Endothelial cell of umbilical vein (primary cell): Measurements from ENCODE around the gene SCD. TPM values are rescaled to one million over a fixed set of nuclear protein-coding genes. Genes with fewer than 3 reads are reported as not detected.

Experiments used
- BruUV-seq: library from RNA; stranded (reverse); fragments of 400-500 nt; replicated peaks from 2 replicates; lab custom pipeline; 2021; lab: Mats Ljungman, UMichigan
- CTCF ChIA-PET: fragments of 300-600, 350-600 bp; sonication (Branson Sonifier 250); formaldehyde crosslinking; loops from one replicate; lab custom pipeline; 2021; ENCODE audit warnings: antibody characterized with exemption, inconsistent platforms; lab: Charles Lee
- POLR2A ChIA-PET: fragments of 300-600, 350-600 bp; sonication (Branson Sonifier 250); formaldehyde crosslinking; loops from one replicate; lab custom pipeline; 2021; ENCODE audit warnings: antibody characterized with exemption, inconsistent platforms; lab: Charles Lee
- DNase-seq: peaks from one replicate; pipeline ENCODE4 v3.0.0-alpha.2; 2011; ENCODE audit warnings: low read depth, low spot score
- FAIRE-seq: peaks from 2 replicates; lab custom pipeline; 2011; peaks lifted over from hg19 to GRCh38; lab: Jason Lieb, UNC
- H2AFZ ChIP-seq: 2 replicates; pipeline ENCODE4 v1.6.0; 2012; ENCODE audit warnings: low read depth, low read length, control low read depth, inconsistent platforms
- H3K27ac ChIP-seq: 2 replicates; pipeline ENCODE4 v1.5.1; 2011; ENCODE audit warnings: low read depth, mild to moderate bottlenecking, control low read depth, low read length, moderate library complexity; ENCODE audit not compliant: insufficient read depth
- H3K27me3 ChIP-seq, 2 experiments: 2 replicates each; pipeline versions ENCODE4 v1.6.0 to v1.6.1; 2011; ENCODE audit warnings: low read length in 2 of 2, mixed read lengths in 1 of 2; ENCODE audit not compliant: control insufficient read depth in 2 of 2, insufficient read depth in 2 of 2
- H3K36me3 ChIP-seq, 2 experiments: 2 replicates in 1 of 2; 3 replicates in 1 of 2; pipeline ENCODE4 v1.5.1; 2011; ENCODE audit warnings: low read length in 2 of 2, mild to moderate bottlenecking in 1 of 2, moderate library complexity in 1 of 2; ENCODE audit not compliant: control insufficient read depth in 2 of 2, insufficient read depth in 2 of 2; ENCODE audit errors: extremely low read depth in 1 of 2
- H3K4me1 ChIP-seq: 3 replicates; pipeline ENCODE4 v1.5.1; 2011; ENCODE audit warnings: mild to moderate bottlenecking, low read length; ENCODE audit not compliant: control insufficient read depth, insufficient read depth; ENCODE audit errors: extremely low read depth
- H3K4me2 ChIP-seq: 2 replicates; pipeline ENCODE4 v1.6.1; 2011; ENCODE audit warnings: low read length, control low read depth, mixed read lengths; ENCODE audit not compliant: insufficient read depth
- H3K4me3 ChIP-seq, 3 experiments: fragments of 200-600 bp in 1 of 3; sonication (generic), shearing (Covaris generic) in 1 of 3; replicated peaks in 1 of 3; 2 replicates each; pipeline ENCODE4 v1.5.1; 2011 to 2016; ENCODE audit warnings: control low read depth in 3 of 3, low read length in 3 of 3, mild to moderate bottlenecking in 2 of 3, inconsistent platforms in 1 of 3, low read depth in 1 of 3, moderate library complexity in 1 of 3; ENCODE audit not compliant: insufficient read depth in 1 of 3
- H3K79me2 ChIP-seq: 2 replicates; pipeline ENCODE4 v1.6.0; 2012; ENCODE audit warnings: low read length, inconsistent platforms; ENCODE audit not compliant: control insufficient read depth, insufficient read depth
- H3K9ac ChIP-seq: replicated peaks from 2 replicates; pipeline ENCODE3; 2011; ENCODE audit warnings: low read length, control low read depth; ENCODE audit not compliant: insufficient read depth; ENCODE audit errors: extremely low read depth
- H3K9me1 ChIP-seq: replicated peaks from 3 replicates; pipeline ENCODE4 v1.6.0; 2011; ENCODE audit warnings: mild to moderate bottlenecking, low read length; ENCODE audit not compliant: control insufficient read depth, insufficient read depth; ENCODE audit errors: extremely low read depth
- H3K9me3 ChIP-seq: replicated peaks from 2 replicates; pipeline ENCODE4 v1.5.1; 2012; ENCODE audit warnings: low read length, inconsistent platforms; ENCODE audit not compliant: control insufficient read depth, insufficient read depth
- H4K20me1 ChIP-seq: replicated peaks from 2 replicates; pipeline ENCODE3; 2011; ENCODE audit warnings: mild to moderate bottlenecking, low read length; ENCODE audit not compliant: control insufficient read depth, insufficient read depth; ENCODE audit errors: extremely low read depth
- CTCF ChIP-seq, 2 donors: IDR thresholded peaks; 1 replicate in 1 of 2; 2 replicates in 1 of 2; pipeline ENCODE4 v1.5.1; 2011; ENCODE audit warnings: low read length in 2 of 2, mild to moderate bottlenecking in 2 of 2, moderate library complexity in 2 of 2, control low read depth in 1 of 2, inconsistent platforms in 1 of 2, low read depth in 1 of 2; ENCODE audit not compliant: insufficient read depth in 1 of 2; ENCODE audit errors: extremely low read depth in 1 of 2
- EZH2 ChIP-seq: IDR thresholded peaks from 2 replicates; pipeline ENCODE4 v1.6.1; 2012; ENCODE audit warnings: borderline replicate concordance, low read depth, mild to moderate bottlenecking, moderate library complexity, low read length, inconsistent platforms; ENCODE audit not compliant: severe bottlenecking
- GATA2 ChIP-seq: IDR thresholded peaks from 2 replicates; pipeline ENCODE4 v1.7.0; 2011; ENCODE audit warnings: low read depth, mild to moderate bottlenecking, moderate library complexity, mixed read lengths, low read length; ENCODE audit not compliant: insufficient read length, insufficient read depth
- JUN ChIP-seq: IDR thresholded peaks from 2 replicates; pipeline ENCODE4 v1.6.1; 2011; ENCODE audit warnings: borderline replicate concordance, low read depth; ENCODE audit not compliant: insufficient read length, insufficient read depth
- MAX ChIP-seq: IDR thresholded peaks from 2 replicates; pipeline ENCODE4 v1.6.1; 2011; ENCODE audit not compliant: insufficient read depth, insufficient read length
- MYC ChIP-seq: IDR thresholded peaks from one replicate; pipeline ENCODE4 v1.6.1; 2011; ENCODE audit warnings: mild to moderate bottlenecking, low read depth, low read length
- POLR2A ChIP-seq: IDR thresholded peaks from 2 replicates; pipeline ENCODE4 v1.6.1; 2012; ENCODE audit warnings: low read depth, mild to moderate bottlenecking, control low read depth, low read length
- POLR2AphosphoS5 ChIP-seq: IDR thresholded peaks from 2 replicates; pipeline ENCODE4 v1.6.1; 2012; ENCODE audit warnings: low read depth, mild to moderate bottlenecking, control low read depth, low read length, moderate library complexity; ENCODE audit not compliant: insufficient read depth
- dilution Hi-C: fragments of 300-500 bp; cut with MboI; formaldehyde crosslinking; loops from one replicate; pipeline ENCODE4 v1.15.0; 2019; ENCODE audit warnings: low sequenced_read_pairs; ENCODE audit not compliant: extremely low pct_ligation_motif_present
- intact Hi-C: fragments of 100-400 bp; cut with micrococcal nuclease; formaldehyde crosslinking; loops from one replicate; pipeline ENCODE4 v1.10.0; 2022
- polyA plus RNA-seq, 4 experiments: library from polyadenylated mRNA; depleted of rRNA in 3 of 4; stranded (reverse) in 3 of 4; unstranded in 1 of 4; fragments of >200 nt; gene quantifications; 2 replicates each; pipeline versions ENCODE4 v1.2.1 to v1.2.3, GENCODE V29; 2011 to 2012; ENCODE audit warnings: missing spikeins in 1 of 4
- total RNA-seq: library from RNA; stranded (reverse); gene quantifications from 2 replicates; pipeline ENCODE4 v1.2.3, GENCODE V29; 2021

SCD gene
- total and polyA plus RNA-seq, 2 donors (not counting 3 experiments of a cell fraction or from before 2014, with no cell fraction given) = 258 to 426 TPM

GRCh38 chr10:100328198-100328597 is 18.8 kb upstream of the SCD start:
- no peaks in the 10 kb centered on the region for H3K9me1 ChIP-seq
- H3K27ac ChIP-seq = no peak overlapping the region
- DNase-seq (no peak), FAIRE-seq (no peak)
- no peaks in the 10 kb centered on the region for H3K9me3 ChIP-seq
- H2AFZ ChIP-seq = no peak overlapping the region
- H3K9ac ChIP-seq = no peak overlapping the region
- no peaks in the 10 kb centered on the region for H3K36me3 ChIP-seq
- H3K4me1 ChIP-seq = no peaks in the 10 kb centered on the region
- H3K27me3 ChIP-seq = peaks cover 26 to 30% of the 10 kb centered on the region in 2 experiments
- BruUV-seq = no TSS peak
- no peaks in the 10 kb centered on the region for H4K20me1 ChIP-seq
- CTCF ChIA-PET = interaction anchor here (0.5 to 2.4 kb wide), 3 partner anchors 9 to 303 kb away, joined by 3 to 6 read pairs (median 3); no protein-coding TSS in a partner anchor
- no peaks in the 10 kb centered on the region for H3K79me2 ChIP-seq
- POLR2A ChIA-PET = no interaction called here
- no peak overlapping the region for H3K4me3 ChIP-seq
- dilution Hi-C loops = no loop called here
- intact Hi-C loops = no loop called here
- H3K4me2 ChIP-seq = no peak overlapping the region
- no peak for TF ChIP-seq MYC
- no peak for TF ChIP-seq GATA2
- no peak for TF ChIP-seq JUN

GRCh38 chr10:100330079-100330478 is 17.0 kb upstream of the SCD start, which contains the start of gene PKD2L1:
TSS of gene PKD2L1 (minus strand) at chr10:100330228. CDS start at chr10:100330103, 125 bp downstream.
- FAIRE-seq = no peak
- dilution Hi-C loops (no loop called here), intact Hi-C loops (no loop called here)
- no TSS peak for BruUV-seq
- Histone ChIP-seq H3K4me3 (no peak within 1 kb of the TSS), H3K27me3 (peaks cover 30 to 38% of the 10 kb centered on the region in 2 experiments), H3K9me3 (no peaks in the 10 kb centered on the region), H3K79me2 (no peaks in the 10 kb centered on the region), H3K9ac (no peak within 1 kb of the TSS), H3K36me3 (no peaks in the 10 kb centered on the region), H3K4me1 (no peaks in the 10 kb centered on the region), H4K20me1 (no peaks in the 10 kb centered on the region), H2AFZ (no peak within 1 kb of the TSS), H3K27ac (no peak within 1 kb of the TSS), H3K9me1 (no peaks in the 10 kb centered on the region), H3K4me2 (no peak within 1 kb of the TSS)
- ChIA-PET CTCF (interaction anchor here (0.9 to 2.0 kb wide), 6 partner anchors 11 to 548 kb away, joined by 3 to 7 read pairs (median 4); no protein-coding TSS in a partner anchor), POLR2A (no interaction called here)
- DNase-seq = no peak
- TF ChIP-seq MYC (no peak), CTCF (IDR thresholded peaks at IDR 0.05; ENCODE audit: extremely low read depth in 1 of 2, insufficient read depth in 1 of 2, low read depth in 1 of 2, low read length in 2 of 2) (no peak), POLR2AphosphoS5 (no peak), GATA2 (no peak), JUN (no peak), POLR2A (no peak), EZH2 (no peak), MAX (no peak)
